Amniotic stem cell (primary cell): Measurements from ENCODE around the gene CFAP100.

Experiments used
- DNase-seq: peaks from one replicate; lab custom pipeline; 2025; lab: John Stamatoyannopoulos, UW

CFAP100 gene

GRCh38 chr3:126423191-126424038, 28.7 kb downstream of the CFAP100 start:
- no peak for DNase-seq

GRCh38 chr3:126424039-126424717, 29.5 kb downstream of the CFAP100 start:
- no peak for DNase-seq

GRCh38 chr3:126424751-126425150, 30.0 kb downstream of the CFAP100 start:
- DNase-seq = no peak

- no peak for DNase-seq
Measured at GRCh38 chr3:126431103-126431534, 36.4 kb downstream of the CFAP100 start.

GRCh38 chr3:126432361-126433104, 37.8 kb downstream of the CFAP100 start:
- DNase-seq = no peak

- DNase-seq = no peak
Measured at GRCh38 chr3:126433105-126433430, 38.4 kb downstream of the CFAP100 start.

- no peak for DNase-seq
Measured at GRCh38 chr3:126433496-126434263, 39.0 kb downstream of the CFAP100 start.

GRCh38 chr3:126434264-126434590, 39.5 kb downstream of the CFAP100 start:
- DNase-seq = no peak

GRCh38 chr3:126434931-126435411, 40.3 kb downstream of the CFAP100 start:
- DNase-seq = no peak

- DNase-seq = no peak
Measured at GRCh38 chr3:126435456-126436315, 41.0 kb downstream of the CFAP100 start.

GRCh38 chr3:126436826-126437717, 42.4 kb downstream of the CFAP100 start:
- no peak for DNase-seq

GRCh38 chr3:126438186-126438585, 43.5 kb downstream of the CFAP100 start:
- no peak for DNase-seq

GRCh38 chr3:126438746-126439145, 44.0 kb downstream of the CFAP100 start:
- DNase-seq = no peak

GRCh38 chr3:126439346-126439967, 44.7 kb downstream of the CFAP100 start:
- no peak for DNase-seq

GRCh38 chr3:126439968-126440708, 45.4 kb downstream of the CFAP100 start:
- DNase-seq = no peak

- DNase-seq = no peak
Measured at GRCh38 chr3:126440709-126440995, 45.9 kb downstream of the CFAP100 start.

- DNase-seq = no peak
Measured at GRCh38 chr3:126441256-126441880, 46.7 kb downstream of the CFAP100 start.

- DNase-seq = no peak
Measured at GRCh38 chr3:126442094-126442855, 47.6 kb downstream of the CFAP100 start.
